Measurements from ENCODE around the gene SYNPR.
"Not testable (repeated sequence)": the region's sequence is repeated elsewhere in the genome, so short reads cannot be mapped to it uniquely, and the experiment has no call there.

The SYNPR gene

GRCh38 chr3:63278171-63279004 is at the start of gene SYNPR:
SYNPR (plus strand) TSS chr3:63278308.
- DNase-seq, result no peak

- peak in 1 of 2 experiments; percentile 0 for DNase-seq
These were observed 49.4 kb upstream of the SYNPR start for GRCh38 chr3:63228677-63229076.

GRCh38 chr3:63230146-63230545 is 48.0 kb upstream of the SYNPR start:
- DNase-seq, result no peak

- DNase-seq, result no peak
These were observed 46.5 kb upstream of the SYNPR start for GRCh38 chr3:63231643-63232042.

GRCh38 chr3:63232764-63233396 is 45.2 kb upstream of the SYNPR start:
- DNase-seq, result no peak

- no peak for DNase-seq
These were observed 37.7 kb upstream of the SYNPR start for GRCh38 chr3:63240381-63240902.

- no peak for DNase-seq
These were observed 36.0 kb upstream of the SYNPR start for GRCh38 chr3:63242124-63242523.

- DNase-seq, result no peak
These were observed 33.6 kb upstream of the SYNPR start for GRCh38 chr3:63244486-63244885.

GRCh38 chr3:63245726-63246241 is 32.3 kb upstream of the SYNPR start:
- no peak for DNase-seq

- DNase-seq, result no peak
These were observed 30.1 kb upstream of the SYNPR start for GRCh38 chr3:63248015-63248414.

GRCh38 chr3:63251499-63251898 is 26.6 kb upstream of the SYNPR start:
- no peak for DNase-seq

GRCh38 chr3:63255819-63256218 is 22.3 kb upstream of the SYNPR start:
- DNase-seq, result not testable (repeated sequence)

GRCh38 chr3:63264716-63265115 is 13.4 kb upstream of the SYNPR start:
- DNase-seq, result no peak

- DNase-seq, result no peak
These were observed 3.7 kb upstream of the SYNPR start for GRCh38 chr3:63274359-63274758.

GRCh38 chr3:63279005-63279841 is 1.1 kb downstream of the SYNPR start:
- DNase-seq, result no peak

- no peak for DNase-seq
These were observed 9.5 kb downstream of the SYNPR start for GRCh38 chr3:63287610-63288009.

GRCh38 chr3:63290686-63291085 is 12.6 kb downstream of the SYNPR start:
- no peak for DNase-seq

- DNase-seq, result no peak
These were observed 16.2 kb downstream of the SYNPR start for GRCh38 chr3:63294332-63294731.

GRCh38 chr3:63295356-63295755 is 17.2 kb downstream of the SYNPR start:
- no peak for DNase-seq

GRCh38 chr3:63295806-63296205 is 17.7 kb downstream of the SYNPR start:
- DNase-seq, result no peak

GRCh38 chr3:63296249-63296648 is 18.1 kb downstream of the SYNPR start:
- no peak for DNase-seq

- no peak for DNase-seq
These were observed 25.1 kb downstream of the SYNPR start for GRCh38 chr3:63303238-63303637.

GRCh38 chr3:63304421-63304820 is 26.3 kb downstream of the SYNPR start:
- DNase-seq, result no peak
